ENCODE results near the gene PGM5. TPM values are rescaled to one million over a fixed set of nuclear protein-coding genes. Genes with fewer than 3 reads are reported as not detected.

Gene PGM5
- total and polyA plus RNA-seq, 2 donors (not counting 3 experiments of a cell fraction or from before 2014, with no cell fraction given): 0.14 to 1.9 TPM

- POLR2A ChIA-PET: no interaction called here
- H3K4me2 ChIP-seq (ENCODE audit: insufficient read depth, low read length): no peak overlapping the region
- DNase-seq (ENCODE audit: low read depth, low spot score) (no peak), FAIRE-seq (no peak)
- intact Hi-C loops (cut with micrococcal nuclease): no loop called here
- no peak overlapping the region for H2AFZ ChIP-seq (ENCODE audit: low read depth, low read length)
- H3K79me2 ChIP-seq (ENCODE audit: control insufficient read depth, insufficient read depth, low read length): no peaks in the 10 kb centered on the region
- BruUV-seq (replicated peaks): no TSS peak
- H3K36me3 ChIP-seq (ENCODE audit: control insufficient read depth in 2 of 2, extremely low read depth in 1 of 2, insufficient read depth in 2 of 2, low read length in 2 of 2): no peaks in the 10 kb centered on the region
- H3K9ac ChIP-seq (replicated peaks; ENCODE audit: extremely low read depth, insufficient read depth, low read length): no peak overlapping the region
- no peaks in the 10 kb centered on the region for H3K4me1 ChIP-seq (ENCODE audit: control insufficient read depth, extremely low read depth, insufficient read depth, low read length)
- dilution Hi-C loops (cut with MboI; ENCODE audit: extremely low pct_ligation_motif_present, low sequenced_read_pairs): no loop called here
- H3K27ac ChIP-seq (ENCODE audit: insufficient read depth, low read depth, low read length): no peak overlapping the region
- CTCF ChIA-PET: interaction anchor here (1.4 kb wide), 1 partner anchor 106 kb away, joined by 3 read pairs; no protein-coding TSS in a partner anchor
- no peaks in the 10 kb centered on the region for H4K20me1 ChIP-seq (replicated peaks; ENCODE audit: control insufficient read depth, extremely low read depth, insufficient read depth, low read length)
- H3K9me3 ChIP-seq (replicated peaks; ENCODE audit: control insufficient read depth, insufficient read depth, low read length): no peaks in the 10 kb centered on the region
- TF ChIP-seq POLR2A (IDR thresholded peaks at IDR 0.05; ENCODE audit: low read depth, low read length): no peak
- TF ChIP-seq MYC (IDR thresholded peaks at IDR 0.05; ENCODE audit: low read depth, low read length): no peak
- TF ChIP-seq MAX (IDR thresholded peaks at IDR 0.05; ENCODE audit: insufficient read depth, insufficient read length): no peak
- TF ChIP-seq JUN (IDR thresholded peaks at IDR 0.05; ENCODE audit: borderline replicate concordance, insufficient read depth, insufficient read length, low read depth): no peak
- no peak for TF ChIP-seq CTCF (IDR thresholded peaks at IDR 0.05; ENCODE audit: extremely low read depth in 1 of 2, insufficient read depth in 1 of 2, low read depth in 1 of 2, low read length in 2 of 2)
- no peak for TF ChIP-seq POLR2AphosphoS5 (IDR thresholded peaks at IDR 0.05; ENCODE audit: insufficient read depth, low read depth, low read length)
- TF ChIP-seq EZH2 (IDR thresholded peaks at IDR 0.05; ENCODE audit: borderline replicate concordance, low read depth, low read length, severe bottlenecking): no peak
- TF ChIP-seq FOS (IDR thresholded peaks at IDR 0.05; ENCODE audit: borderline replicate concordance, insufficient read depth, low read length): no peak
- no peak for TF ChIP-seq GATA2 (IDR thresholded peaks at IDR 0.05; ENCODE audit: insufficient read depth, insufficient read length, low read depth, low read length)
- H3K4me3 ChIP-seq (replicated peaks in 1 of 3; ENCODE audit: insufficient read depth in 1 of 3, low read depth in 1 of 3, low read length in 3 of 3): no peak overlapping the region
- H3K27me3 ChIP-seq (ENCODE audit: control insufficient read depth in 2 of 2, insufficient read depth in 2 of 2, low read length in 2 of 2): peaks cover 0 to 8% of the 10 kb centered on the region in 2 experiments
- H3K9me1 ChIP-seq (replicated peaks; ENCODE audit: control insufficient read depth, extremely low read depth, insufficient read depth, low read length): no peaks in the 10 kb centered on the region
These were observed 105.8 kb downstream of the PGM5 start for GRCh38 chr9:68462105-68462775.
